ENCODE results near the gene ADGRV1.
"Not testable (repeated sequence)": the region's sequence is repeated elsewhere in the genome, so short reads cannot be mapped to it uniquely, and the experiment has no call there.

ADGRV1 gene

DNA sequence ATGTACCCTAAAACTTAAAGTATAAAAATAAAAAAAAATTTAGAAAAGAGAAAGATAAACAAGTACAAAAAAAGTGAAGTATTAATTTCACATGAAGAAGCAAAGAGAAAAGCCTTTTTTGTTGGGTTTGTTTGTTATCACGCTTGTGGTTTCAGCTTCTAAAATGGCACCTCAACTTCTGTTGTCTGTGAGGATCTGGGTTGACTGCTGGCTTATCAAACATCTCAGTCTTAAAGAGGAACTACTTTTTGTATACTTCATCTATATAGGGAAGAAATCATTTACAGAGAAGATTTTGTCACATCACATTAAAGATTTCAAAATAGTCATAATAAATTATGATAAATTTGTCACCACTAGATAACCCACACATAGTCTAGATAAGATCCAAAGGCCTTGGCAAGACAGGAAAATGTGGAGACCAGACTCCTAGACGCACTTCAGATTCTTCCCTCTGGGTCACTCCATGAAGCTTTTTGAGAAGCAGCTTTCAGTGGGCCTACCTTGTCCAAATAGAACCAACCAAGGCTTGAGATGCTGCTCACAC, 8.8 kb upstream of the ADGRV1 start:
- no peak for DNase-seq

DNA sequence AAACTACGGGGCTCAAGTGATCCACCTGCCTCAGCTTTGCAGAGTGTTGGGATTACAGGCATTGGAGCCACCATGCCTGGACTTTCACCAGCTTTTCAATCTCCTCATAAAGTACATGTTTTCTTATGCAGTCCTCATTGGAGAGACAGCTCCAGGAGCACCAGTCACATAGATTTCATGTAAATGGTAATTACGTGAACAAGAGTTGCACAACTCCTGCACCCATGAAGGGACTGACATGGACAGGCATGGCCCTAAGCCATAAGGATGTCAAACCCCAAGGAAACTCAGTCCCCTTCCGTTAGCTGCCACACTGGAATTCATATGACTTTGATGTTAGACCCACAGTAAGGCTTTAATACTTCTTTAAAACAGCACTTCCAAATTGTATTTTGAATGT, 7.6 kb upstream of the ADGRV1 start:
- DNase-seq, result no peak

DNA sequence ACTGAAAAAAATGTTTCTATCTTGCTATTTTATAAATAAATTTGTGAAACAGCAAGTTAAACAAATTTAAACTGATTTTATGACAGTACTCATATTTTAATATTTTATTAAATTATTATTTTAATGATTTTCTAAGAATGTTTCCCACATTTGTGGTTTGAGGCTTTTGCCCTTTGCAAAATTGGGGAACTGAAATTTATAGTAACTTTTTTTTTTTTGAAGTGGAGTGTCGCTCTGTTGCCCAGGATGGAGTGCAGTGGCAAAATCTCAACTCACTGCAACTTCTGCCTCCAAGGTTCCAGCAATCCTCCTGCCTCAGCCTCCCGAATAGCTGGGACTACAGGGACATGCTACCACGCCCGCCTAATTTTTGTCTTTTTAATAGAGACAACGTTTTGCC, 7.2 kb upstream of the ADGRV1 start:
- no peak for DNase-seq

DNA sequence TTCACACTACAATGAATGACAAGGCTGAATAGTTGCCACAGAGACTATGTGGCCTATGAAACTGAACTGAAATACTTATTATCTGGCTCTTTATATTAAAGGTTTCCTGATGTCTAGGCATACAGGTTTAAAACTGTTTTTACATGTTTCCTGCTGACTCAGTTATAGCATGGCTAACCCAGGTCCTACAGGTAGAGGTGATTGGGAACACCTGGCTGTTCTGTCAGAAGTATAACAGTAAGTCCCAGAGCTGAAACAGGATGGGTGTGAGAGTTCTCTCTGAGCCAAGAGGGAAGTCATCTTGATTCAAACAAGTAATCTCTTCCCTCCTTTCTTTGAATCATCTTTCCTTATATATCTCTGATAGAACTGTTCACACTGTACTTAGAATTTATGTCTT, 4.9 kb upstream of the ADGRV1 start:
- DNase-seq, result no peak

DNA sequence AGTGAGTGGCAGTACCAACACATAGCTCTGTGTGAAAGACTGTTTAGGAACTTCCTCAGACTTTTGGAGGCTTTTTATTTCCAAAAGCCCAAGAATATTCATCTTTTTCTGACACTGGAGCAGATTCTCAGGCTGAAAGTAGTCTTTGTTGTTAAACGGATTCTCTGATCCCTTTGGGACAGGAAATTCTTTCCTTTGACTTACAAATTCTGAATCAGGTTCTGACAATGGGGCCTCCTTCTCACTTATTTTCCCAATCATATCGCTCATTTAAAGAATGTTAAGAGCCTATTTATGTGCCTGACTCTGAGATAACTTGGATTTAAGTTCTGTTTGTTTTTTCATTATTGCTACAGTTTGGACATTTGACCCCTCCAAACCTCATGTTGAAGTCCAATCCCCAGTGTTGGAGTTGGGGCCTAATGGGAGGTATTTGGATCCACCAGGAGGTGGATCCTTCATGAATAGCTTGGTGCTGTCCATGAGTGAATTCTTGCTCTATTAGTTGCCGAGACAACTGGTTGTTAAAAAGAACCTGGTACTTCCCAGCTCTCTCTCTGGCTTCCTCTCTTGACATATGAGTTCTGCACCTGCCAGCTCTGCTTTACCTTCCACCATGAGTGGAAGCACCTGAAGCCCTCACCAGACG, 4.1 kb upstream of the ADGRV1 start:
- no peak for DNase-seq

DNA sequence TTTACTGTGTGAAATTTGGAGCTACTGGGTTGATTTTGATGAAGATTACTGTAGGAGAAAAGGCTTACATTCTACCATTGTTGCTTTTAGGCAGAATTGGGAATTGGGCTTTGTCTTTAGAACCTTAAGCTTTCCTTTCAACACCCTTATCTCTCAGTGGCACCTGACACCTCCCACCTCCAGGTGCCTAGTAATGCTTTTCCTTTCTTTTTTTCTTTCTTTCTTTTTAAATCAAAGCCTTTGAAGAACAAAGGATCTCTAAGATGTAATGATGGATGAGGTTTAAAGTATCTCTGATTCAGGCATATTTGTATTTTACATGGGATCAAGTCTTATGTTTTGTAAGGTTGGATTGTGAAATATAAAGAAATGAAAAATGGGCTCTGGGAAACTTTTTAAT, 2.9 kb upstream of the ADGRV1 start:
- DNase-seq, result no peak

DNA sequence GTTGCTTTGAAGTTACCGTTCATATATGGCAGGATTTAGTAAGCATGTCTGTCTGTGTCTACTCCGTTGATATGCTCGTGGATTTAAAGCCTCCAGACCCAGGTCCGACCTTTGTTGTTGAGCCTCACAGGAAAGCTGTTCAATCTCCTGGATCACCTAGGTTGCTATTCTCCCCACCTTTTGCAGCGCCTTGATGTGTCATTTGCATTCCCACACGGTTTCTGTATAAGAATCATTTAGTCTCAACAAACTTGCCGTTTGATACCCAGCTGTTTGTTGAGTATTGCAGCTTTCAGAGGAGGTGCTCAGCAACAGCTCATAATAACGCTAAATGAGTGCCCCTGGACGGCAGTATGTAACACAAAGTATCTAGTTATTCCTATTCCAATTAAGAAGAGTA, 1.2 kb upstream of the ADGRV1 start:
- DNase-seq, result peak; percentile 63

DNA sequence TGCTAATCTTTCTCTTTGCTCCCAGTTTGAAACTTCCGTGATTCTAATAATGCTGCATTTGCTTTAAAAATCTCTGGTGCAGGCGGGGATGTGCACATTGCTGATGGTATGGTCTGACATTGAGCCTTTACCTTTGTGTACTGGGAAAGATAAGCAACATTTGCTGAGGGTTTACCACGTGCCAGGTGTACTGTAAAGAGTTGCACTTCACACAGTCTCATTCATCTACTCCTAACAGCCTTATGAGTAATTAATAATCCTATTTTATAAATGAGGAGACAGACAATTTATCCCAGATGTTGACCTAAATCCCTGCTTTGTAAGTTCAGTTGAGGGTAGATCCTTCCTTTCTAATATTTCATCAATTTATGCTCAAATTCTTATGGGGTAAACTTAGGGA, 726 bp upstream of the ADGRV1 start:
- peak; percentile 63 for DNase-seq

DNA sequence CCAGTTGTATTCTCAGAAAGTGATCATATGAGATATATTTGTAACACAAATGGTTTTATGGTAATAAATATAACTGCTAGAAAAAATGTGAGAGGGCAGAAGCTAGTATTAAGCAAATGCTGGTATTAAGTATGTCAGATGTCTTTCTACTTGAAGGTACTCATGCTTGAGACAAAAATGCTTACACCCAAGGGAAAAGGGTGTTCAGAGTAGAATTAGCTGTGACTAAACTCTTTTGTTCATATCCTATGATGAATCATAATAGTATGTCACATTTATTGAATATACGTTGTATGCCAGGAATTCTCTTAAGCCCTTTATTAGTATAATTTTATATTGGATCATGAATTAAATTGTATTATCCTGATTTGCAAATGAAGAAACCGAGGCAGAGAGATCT, 2.2 kb downstream of the ADGRV1 start:
- DNase-seq, result no peak

DNA sequence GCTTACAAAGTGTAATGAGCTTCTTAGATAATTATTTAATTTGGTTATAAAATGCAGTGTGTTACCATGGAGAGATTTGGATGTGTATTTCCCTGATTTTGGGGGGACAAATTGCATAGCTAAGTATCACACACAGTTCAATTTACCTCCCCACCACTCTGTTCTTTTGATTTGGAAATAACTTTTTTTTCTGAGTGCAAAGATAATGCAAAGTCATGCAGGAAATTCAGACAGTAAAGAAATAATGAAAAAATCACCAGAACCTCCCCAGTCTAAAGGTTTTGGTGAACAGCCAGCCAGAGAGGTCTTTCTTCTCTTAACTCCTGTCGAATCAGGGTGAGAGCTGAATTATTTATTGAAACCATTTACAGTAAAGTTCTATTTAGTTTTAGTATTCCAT, 3.2 kb downstream of the ADGRV1 start:
- DNase-seq, result no peak

DNA sequence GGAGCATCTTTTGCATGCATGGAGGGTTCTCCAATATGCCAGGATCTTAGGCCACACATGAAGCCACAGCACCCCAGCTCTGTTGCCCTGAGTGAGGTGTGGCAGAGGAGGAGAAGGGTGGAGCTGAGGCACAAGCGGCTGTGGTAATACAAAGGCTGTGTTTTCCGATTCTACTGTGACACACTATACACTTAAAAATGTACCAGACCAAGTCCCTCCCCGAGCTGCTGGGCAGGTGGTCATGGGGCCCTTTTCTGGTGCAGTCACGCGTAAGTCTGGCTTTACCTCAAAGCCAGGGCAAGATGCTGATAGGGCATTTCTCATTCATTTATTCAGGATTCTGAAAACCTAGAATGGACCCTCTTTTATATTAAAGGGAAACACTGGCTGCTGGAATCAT, 3.7 kb downstream of the ADGRV1 start:
- peak; percentile 57 for DNase-seq

DNA sequence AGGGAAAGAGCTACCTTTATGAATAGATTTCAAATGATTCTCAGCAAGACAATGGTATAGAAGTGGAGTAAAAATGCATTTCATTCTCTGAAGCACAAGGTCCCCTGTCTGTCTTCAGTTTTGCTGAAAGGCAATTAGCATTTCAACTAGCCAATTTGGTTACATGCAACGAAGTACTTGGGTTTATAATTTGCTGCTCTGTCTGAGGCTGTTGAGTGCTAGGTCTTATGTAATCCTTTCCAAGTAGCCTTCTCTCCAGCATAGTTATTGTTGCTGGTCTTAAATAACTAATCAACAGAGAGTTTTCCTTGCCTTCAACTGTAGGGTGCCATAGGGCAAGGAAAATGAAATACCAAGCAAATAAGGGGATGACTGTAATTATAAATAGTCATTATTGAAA, 4.5 kb downstream of the ADGRV1 start:
- peak; percentile 2 for DNase-seq

DNA sequence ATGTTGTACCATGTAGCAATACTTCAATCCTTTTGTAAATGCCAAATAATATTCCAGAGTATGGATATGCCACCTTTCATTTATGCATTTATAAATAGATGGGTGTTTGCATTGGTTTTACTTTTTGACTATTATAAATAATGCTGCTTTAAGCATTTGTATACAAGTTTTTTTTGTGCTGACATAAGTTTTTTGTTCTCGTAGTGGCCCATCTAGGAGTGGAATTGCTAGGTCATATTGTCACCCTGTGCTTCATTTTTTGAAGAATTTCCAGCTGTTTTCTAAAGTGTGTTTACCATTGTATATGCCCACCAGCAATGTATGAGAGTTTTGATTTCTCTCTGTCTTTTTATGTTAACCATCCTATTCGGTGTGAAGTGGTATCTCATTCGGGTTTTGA, 6.9 kb downstream of the ADGRV1 start:
- no peak for DNase-seq

DNA sequence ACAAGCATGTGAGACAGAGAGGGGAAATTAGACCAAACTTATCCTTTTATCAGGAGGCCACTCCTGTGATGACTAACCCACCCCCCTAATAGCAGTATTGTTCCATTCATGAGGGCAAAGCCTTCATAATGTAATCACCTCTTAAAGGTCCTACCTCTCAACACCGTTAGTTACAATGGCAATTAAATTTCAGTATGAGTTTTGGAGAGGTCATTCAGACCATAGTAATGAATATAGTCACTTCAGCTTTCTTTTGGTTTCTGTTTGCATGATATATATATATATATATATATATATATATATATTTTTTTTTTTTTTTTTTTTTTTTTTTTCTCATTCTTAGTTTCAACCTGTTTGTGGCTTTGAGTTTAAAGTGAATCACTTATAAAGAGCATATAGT, 10.5 kb downstream of the ADGRV1 start:
- no peak for DNase-seq

DNA sequence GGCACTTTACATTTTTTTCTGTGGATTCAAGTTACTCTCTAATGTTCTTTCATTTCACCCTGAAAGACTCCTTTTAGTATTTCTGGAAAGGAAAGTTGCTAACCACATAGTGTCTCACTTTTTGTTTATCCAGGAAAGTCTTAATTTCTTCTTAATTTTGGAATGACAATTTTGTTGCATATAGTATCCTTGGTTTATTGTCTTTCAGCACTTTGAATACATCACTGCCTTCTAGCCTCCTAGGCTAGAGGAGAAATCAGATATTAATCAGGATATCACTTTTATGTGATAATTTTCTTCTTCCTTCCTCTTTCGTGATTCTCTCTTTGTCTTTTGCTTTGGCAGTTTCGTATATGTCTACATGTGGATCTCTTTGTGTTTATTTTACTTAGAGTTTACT, 11.4 kb downstream of the ADGRV1 start:
- DNase-seq, result no peak

DNA sequence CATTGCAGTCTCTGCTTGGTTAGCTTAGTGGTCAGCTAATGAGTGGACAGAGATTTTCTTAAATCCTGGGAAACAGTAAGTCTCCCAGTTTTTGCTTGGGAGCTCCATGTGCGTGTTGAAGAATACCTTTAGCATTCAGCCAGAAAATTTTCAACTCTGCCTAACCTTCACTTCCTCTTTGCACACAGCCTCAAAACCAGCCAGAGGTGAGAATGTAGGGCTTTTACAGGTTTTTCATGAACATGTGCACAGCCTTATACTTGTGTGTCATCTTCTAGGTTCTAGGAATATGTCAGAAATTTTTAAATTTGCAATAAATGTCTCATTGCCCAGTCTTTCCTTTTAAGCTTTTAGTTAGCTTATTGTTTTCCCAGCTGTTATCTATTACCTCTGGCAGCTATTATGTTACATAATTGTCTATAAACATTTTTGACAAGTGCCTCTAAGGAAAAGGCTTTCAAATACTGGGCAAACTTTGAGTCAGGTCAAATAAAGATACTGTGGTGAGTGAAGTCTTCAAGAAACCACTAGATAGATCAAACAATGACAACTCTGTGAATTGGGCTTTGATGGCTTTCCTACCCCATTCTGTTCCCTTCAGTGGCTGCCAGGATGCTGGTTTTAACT, 12.7 kb downstream of the ADGRV1 start:
- no peak for DNase-seq

DNA sequence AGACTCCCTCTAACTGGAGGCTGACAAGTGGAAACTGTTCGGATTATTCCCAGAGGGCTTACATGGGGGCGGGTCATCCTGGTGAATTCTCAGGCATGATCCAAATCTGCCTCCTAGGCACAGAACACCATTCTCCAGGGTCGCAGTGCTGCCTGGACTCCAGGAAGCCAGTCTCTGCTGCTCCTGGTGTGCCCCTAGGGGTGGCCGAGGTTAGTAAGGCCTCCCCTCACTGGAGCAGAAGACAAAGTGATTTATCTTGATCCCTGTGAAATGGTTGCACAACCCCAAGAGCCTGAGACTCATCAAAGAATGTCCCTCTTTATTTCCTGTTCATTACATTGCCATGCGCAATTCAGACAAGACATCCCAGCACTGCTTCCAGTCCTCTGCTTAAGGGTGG, 17.1 kb downstream of the ADGRV1 start:
- no peak for DNase-seq

DNA sequence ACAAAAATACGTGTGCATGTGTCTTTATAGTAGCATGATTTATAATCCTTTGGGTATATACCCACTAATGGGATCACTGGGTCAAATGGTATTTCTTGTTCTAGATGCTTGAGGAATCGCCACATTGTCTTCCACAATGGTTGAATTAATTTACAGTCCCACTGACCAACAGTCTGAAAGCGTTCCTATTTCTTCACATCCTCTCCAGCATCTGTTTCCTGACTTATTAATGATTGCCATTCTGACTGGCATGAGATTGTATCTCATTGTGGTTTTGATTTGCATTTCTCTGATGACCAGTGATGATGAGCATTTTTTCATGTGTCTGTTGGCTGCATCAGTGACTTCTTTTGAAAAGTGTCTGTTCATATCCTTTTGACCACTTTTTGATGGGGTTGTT, 18.0 kb downstream of the ADGRV1 start:
- not testable (repeated sequence) for DNase-seq

DNA sequence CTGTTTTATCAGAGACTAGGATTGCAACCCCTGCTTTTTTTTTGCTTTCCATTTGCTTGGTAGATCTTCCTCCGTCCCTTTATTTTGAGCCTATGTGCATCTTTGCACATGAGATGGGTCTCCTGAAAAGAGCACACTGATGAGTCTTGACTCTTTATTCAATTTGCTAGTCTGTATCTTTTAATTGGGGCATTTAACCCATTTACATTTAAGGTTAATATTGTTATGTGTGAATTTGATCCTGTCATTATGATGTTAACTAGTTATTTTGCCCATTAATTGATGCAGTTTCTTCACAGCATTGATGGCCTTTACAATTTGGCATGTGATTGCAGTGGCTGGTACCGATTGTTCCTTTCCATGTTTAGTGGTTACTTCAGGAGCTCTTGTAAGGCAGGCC, 21.3 kb downstream of the ADGRV1 start:
- not testable (repeated sequence) for DNase-seq

DNA sequence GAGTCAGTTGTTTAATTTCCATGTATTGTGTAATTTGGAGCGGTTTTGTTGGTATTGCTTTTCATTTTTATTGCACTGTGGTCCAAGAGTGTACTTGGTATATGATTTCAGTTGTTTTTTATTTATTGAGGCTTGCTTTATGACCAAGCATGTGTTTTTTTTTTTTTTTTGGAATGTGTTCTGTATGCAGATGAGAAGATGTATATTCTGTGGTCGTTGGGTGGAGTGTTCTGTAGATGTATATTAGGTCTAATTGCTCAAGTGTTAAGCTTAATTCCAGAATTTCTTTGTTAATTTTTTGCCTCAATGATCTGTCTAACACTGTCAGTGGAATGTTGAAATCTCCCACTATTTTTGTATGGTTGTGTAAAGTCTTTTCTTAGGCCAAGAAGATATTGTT, 23.4 kb downstream of the ADGRV1 start:
- DNase-seq, result no peak

DNA sequence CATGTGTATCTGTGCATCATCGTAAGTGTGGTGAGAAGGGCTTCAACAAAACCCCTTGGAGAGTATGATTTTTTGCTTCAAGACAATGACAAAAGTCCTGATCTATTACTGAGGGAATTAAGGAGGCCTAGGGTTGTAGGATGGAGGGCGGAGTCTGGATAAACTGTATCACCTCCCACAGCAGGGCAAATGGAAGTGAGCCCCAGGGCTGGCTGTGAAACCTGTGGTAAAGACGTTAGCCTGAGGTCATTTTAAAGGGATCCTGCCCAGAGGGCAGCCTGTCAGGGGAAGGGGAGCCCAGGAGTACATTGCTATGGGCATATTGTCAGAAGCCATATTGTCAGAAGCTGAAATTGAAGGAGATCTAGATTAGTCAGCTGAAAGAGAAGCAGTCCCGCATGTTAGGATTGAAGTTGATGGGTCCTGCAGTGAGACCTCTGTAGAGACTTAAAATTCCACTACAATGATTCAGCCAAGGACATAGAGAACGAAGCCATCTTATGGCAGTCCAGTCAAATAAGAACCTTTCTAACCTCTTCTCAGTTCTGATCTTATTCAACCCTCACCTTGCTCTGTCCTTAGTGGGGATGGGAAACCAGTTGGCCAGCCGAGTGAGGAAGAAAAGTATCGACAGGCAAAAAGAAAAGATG, 26.9 kb downstream of the ADGRV1 start:
- no peak for DNase-seq

DNA sequence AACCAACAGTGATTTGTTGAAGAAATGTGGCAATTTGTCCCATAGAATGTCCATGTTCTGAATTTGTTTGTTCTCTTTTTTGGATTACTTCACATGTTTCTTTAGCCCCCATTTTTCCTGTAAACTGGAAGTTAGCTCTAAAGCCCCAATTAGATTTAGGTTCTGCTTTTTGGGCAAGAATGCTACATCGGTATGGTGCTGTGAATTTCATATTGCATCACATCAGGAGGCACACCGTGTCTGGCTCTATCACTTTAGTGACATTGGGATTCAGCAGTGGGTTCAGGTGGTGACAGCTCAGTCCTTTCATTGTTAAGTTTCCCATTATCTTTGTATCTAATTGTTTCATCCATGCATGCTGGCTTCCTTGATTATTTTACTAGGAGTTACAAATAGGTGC, 27.9 kb downstream of the ADGRV1 start:
- DNase-seq, result no peak

DNA sequence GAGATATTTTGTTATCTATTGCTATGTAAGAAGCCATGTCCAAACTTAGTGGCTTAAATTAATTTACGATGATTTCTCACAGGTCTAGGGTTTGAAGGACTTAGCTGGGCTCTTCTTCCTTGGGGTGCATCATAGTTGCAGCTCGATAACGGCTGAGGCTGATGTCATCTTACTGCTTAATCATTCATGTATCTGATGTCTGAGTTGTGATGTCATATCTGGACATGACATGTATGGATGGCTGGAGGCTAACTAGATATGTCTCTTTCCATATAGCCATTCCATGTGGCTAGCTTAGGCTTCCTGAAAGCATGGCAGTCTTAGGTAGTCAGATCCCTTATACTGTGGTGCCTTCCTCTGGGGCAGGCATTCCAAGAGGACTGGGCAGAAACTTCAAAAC, 31.6 kb downstream of the ADGRV1 start:
- no peak for DNase-seq

DNA sequence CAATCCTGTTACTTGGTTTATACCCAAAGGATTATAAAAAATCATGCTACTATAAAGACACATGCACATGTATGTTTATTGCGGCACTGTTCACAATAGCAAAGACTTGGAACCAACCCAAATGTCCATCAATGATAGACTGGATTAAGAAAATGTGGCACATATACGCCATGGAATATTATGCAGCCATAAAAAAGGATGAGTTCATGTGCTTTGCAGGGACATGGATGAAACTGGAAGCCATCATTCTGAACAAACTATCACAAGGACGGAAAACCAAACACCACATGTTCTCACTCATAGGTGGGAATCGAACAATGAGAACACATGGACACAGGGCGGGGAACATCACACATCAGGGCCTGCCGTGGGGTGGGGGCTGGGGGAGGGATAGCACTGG, 34.5 kb downstream of the ADGRV1 start:
- not testable (repeated sequence) for DNase-seq
